HT-29 (cell line): ENCODE measurements around the gene HDHD5. TPM values are rescaled to one million over a fixed set of nuclear protein-coding genes. Genes with fewer than 3 reads are reported as not detected.

Source experiments
- DNase-seq: peaks from one replicate; pipeline ENCODE4 v3.0.0-alpha.2; 2015; ENCODE audit warnings: low spot score
- total RNA-seq: library from RNA; depleted of rRNA; stranded (reverse); fragments of >200 nt; shearing (Covaris generic); gene quantifications from 2 replicates; pipeline ENCODE4 v1.2.3, GENCODE V29; 2014; rRNA removed

The HDHD5 gene
- total RNA-seq, 1 experiment from 2014 or later, result 74.3 TPM

GRCh38 chr22:17106161-17106784 is 52.8 kb downstream of the HDHD5 start:
- no peak for DNase-seq

DNA sequence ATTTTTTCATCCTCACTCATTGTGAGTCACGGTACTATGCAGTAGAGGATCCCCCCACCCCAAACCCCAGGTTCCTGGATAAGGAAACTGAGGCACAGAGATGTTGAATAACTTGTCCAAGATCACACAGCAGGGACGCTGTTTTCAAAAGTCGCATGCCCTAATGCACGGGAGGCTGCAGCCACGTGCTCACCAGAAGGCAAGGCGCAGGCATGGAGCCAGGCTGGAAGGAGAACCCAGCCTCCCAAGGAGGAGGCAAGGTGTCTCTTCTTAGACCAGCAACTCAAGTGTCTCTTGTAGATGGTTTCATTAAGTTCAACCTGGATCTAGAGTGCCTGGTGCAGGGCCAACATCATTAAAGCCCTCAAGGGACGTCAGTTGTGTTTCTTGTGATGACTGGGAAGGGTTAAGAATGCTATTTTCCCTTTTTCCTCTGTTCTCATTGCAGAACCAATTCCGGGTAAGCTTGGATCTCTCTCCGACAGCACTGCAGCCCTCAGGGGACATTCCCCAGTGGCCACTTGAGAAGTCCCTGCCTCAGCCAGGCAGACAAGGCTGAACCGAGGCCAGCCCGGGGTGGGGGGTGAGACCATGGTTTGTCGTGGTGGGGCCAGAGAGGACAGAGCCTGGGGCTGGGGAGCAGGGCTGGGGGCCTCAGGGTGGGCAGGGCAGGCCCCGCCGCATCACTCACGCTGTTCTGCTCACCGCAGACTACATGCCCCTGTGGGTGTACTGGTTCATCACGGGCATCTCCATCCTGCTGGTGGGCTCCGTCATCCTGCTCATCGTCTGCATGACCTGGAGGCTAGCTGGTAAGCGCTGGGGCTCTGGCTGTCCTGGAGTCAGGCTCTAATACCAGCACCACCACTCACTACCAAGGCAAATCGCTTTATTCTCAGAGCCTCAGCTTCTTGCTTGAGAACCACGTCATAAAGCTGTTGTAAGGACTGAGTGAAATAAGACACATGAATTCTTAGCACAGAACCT is 53.6 kb downstream of the HDHD5 start:
- no peak for DNase-seq

DNA sequence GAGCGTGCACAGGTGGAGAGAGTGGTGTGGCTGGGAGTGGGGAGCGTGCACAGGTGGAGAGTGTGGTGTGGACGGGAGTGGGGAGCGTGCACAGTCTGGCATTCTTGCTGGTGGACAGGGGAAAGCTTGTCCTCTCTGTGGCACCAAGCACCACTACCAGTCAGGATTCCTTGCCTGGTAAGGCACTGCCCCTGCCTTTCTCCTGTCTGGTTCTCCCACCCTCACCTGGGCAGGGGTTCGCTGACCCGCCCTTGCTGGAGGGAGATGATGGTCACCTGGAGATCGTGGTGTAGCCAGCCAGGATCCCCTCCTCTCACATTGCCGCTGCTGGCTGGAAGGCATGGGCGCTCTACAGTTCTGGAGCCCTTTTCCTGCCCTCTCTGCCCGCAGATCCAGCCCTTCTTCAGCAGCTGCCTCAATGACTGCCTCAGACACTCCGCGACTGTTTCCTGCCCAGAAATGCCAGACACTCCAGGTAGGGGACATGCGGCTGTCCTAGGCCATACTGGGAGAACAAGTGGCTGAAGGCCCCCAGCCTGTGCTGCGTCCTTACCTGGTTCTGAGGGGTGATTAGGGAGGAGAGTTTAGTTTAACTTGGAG is 54.6 kb downstream of the HDHD5 start:
- no peak for DNase-seq

GRCh38 chr22:17103351-17103750 is 55.7 kb downstream of the HDHD5 start:
- DNase-seq, result no peak

GRCh38 chr22:17102297-17102667 is 56.8 kb downstream of the HDHD5 start:
- DNase-seq, result no peak

GRCh38 chr22:17101475-17102296 is 57.4 kb downstream of the HDHD5 start:
- no peak for DNase-seq

DNA sequence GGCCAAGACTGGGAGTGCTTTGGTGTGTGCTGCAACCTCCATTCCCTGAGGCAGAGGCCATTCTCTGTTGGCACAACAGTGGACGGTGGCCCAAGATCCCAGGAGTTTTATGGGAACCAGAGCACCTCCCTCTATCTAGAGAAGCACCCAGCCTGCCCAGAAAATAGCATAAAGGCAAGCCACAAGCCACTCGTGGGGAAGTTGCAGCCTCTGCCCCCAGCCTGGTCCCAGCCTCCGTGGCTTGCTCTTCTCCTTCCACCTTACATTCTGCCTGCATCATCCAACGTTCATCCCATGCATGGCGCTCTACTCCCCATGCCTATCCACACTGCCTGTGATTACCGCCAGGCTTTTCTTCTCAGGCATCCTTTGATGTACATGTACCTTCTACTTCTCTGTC is 58.5 kb downstream of the HDHD5 start:
- DNase-seq, result no peak

GRCh38 chr22:17098379-17098819 is 60.7 kb downstream of the HDHD5 start:
- DNase-seq, result no peak

DNA sequence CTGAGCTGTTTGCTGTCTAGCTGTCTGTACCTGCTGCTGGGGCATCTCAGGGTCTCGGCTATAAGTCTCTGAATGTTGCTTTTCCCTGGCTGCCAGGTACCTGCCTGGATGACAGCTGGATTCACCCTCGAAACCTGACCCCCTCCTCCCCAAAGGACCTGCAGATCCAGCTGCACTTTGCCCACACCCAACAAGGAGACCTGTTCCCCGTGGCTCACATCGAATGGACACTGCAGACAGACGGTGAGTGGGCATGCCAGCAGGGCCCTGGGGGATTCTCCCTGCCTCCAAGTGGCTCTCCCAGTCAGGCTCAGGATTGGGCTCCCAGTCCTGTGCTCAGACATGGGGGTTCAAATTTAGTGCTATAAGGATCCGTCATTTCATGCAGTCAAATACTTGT is 61.4 kb downstream of the HDHD5 start:
- DNase-seq, result no peak

DNA sequence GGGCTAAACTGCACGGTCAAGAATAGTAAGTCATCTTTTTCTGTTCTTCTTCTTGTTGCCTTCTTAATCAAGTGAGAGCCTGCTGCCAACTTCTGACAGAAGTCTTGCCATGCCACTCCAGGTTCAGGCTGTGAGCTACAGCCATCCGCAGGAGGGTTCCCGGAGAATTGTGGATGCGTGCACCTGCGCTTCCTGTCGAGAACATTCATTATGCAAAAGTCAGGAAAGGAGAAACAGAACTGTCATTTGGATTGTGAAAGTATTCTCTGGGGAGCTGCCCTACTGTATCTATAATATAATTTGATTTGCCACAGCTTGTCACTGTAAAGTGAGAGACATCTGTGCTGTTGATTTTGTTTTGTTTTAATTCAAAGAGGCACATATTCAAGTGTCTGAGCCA is 62.0 kb downstream of the HDHD5 start:
- DNase-seq, result no peak

DNA sequence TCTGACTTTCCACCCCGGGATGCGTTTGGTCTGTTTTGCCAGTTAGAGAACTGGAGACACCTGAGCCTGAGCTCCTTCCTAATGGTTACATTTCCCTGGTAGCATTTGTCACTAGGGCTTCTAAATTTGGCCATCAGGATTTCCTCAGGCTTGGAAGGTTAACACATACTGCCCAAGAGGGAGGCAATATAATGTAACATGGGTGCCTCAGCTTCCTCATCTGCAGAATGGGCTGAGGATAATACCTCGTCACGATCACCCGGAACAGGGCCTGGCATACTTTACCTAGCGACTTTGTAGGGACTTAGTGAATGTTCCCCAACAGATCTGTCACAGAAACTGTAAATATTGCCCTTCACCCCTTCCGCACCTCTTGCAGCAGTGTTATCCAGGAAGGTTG is 63.0 kb downstream of the HDHD5 start:
- no peak for DNase-seq

DNA sequence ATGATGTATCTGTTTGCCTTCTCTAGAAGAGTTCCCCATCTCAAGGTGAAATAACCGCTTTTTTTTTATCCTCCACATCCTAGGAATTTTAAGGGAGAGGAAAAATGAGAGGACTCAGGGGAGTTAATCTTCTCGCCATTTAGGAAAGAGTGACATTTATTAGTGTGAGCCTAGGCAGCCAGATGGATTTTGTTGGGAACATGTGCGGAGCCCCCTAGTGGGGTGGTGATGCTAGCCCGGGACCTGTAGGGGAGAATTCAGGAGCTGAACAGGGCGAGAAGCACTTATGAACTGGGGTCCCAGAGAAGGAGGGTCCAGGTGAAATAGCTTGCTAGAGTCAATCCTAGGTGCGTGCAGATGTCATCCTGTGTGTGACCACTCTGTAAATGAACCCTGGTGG is 63.5 kb downstream of the HDHD5 start:
- no peak for DNase-seq

DNA sequence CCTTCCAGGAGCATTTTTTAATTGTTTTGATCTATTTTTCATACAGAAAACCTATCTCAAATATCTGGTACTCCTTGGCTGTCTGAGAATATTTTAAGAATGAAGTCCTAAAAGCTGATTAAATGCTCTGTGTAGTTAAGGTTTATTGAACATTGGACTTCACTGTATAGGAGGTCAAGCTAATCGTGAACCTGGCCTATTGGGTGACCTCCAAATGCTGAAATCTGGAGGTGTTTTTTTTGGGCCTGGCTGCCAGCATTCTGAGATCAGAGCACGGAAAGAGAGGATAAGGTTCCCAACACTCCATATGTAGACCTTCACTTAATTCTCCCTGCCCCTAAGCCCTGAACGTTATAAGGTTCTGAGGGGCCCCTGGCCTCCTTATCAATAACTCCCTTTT is 66.0 kb downstream of the HDHD5 start:
- DNase-seq, result no peak

DNA sequence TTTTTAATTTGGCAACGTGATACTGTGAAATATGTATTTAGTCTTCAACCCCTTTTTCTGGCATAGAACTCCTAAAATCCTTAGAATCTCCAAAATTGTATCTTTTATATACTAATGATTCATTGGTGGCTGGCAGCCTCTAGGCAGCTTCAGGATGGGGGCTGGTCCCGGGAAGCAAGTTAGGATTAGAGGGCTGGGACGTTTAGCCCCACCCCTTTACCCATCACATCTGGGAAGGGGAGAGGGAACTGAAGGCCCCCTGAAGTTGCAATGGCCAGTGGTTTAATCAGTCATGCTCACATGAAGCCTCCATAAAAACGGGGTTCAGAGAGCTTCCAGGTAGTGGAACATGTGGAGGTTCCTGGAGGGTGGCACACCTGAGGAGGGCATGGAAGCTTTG is 67.2 kb downstream of the HDHD5 start:
- DNase-seq, result no peak

- DNase-seq, result no peak
Observed at GRCh38 chr22:17090550-17090949, 68.5 kb downstream of the HDHD5 start.

Other genes with a start within 250 kb of the HDHD5 start
- not detected in 2 replicates for gene GAB4, start 151.1 kb downstream of the HDHD5 start, total RNA-seq
- gene IL17RA, start 74.3 kb downstream of the HDHD5 start, total RNA-seq, result 3.8 and 4.3 TPM in 2 replicates
- 0.05 TPM in 1 of 2 replicates, not detected in the other for gene TMEM121B, start 37.9 kb downstream of the HDHD5 start, total RNA-seq
- gene ADA2, start 60.2 kb upstream of the HDHD5 start, total RNA-seq, result not detected in 2 replicates
- not detected in 2 replicates for gene CECR2, start 210.2 kb upstream of the HDHD5 start, total RNA-seq